ENCODE data around the gene ZNF556.
A peak's percentile ranks its signal among the peaks of the same experiment; 100 is the strongest.
"Not testable (repeated sequence)": the region's sequence is repeated elsewhere in the genome, so short reads cannot be mapped to it uniquely, and the experiment has no call there.

ZNF556 gene

GRCh38 chr19:2854849-2855248, 12.3 kb upstream of the ZNF556 start:
- DNase-seq: no peak

- peak; percentile 70 for DNase-seq
Measured at GRCh38 chr19:2856457-2857050, 10.6 kb upstream of the ZNF556 start.

GRCh38 chr19:2858864-2859263, 8.3 kb upstream of the ZNF556 start:
- no peak for DNase-seq

- DNase-seq: no peak
Measured at GRCh38 chr19:2863816-2864215, 3.3 kb upstream of the ZNF556 start.

- no peak for DNase-seq
Measured at GRCh38 chr19:2865334-2866100, 1.6 kb upstream of the ZNF556 start.

- no peak for DNase-seq
Measured at GRCh38 chr19:2866495-2867024, 575 bp upstream of the ZNF556 start.

GRCh38 chr19:2869618-2870017, 2.5 kb downstream of the ZNF556 start:
- no peak for DNase-seq

GRCh38 chr19:2872175-2872574, 5.0 kb downstream of the ZNF556 start:
- DNase-seq: peak; percentile 12

- no peak for DNase-seq
Measured at GRCh38 chr19:2877398-2878331, 10.5 kb downstream of the ZNF556 start.

GRCh38 chr19:2883686-2884439, 16.7 kb downstream of the ZNF556 start:
- DNase-seq: no peak

GRCh38 chr19:2885736-2886135, 18.6 kb downstream of the ZNF556 start:
- no peak for DNase-seq

GRCh38 chr19:2887391-2887914, 20.3 kb downstream of the ZNF556 start:
- DNase-seq: peak; percentile 12

GRCh38 chr19:2888731-2889224, 21.6 kb downstream of the ZNF556 start:
- DNase-seq: peak; percentile 66

- DNase-seq: not testable (repeated sequence)
Measured at GRCh38 chr19:2890531-2890930, 23.4 kb downstream of the ZNF556 start.

GRCh38 chr19:2896694-2897093, 29.6 kb downstream of the ZNF556 start:
- no peak for DNase-seq

GRCh38 chr19:2900296-2901252, 33.4 kb downstream of the ZNF556 start, which contains the start of gene ZNF57:
Gene ZNF57 (plus strand): TSS chr19:2900928. CDS start chr19:2901046, 118 bp downstream.
- DNase-seq: peak; percentile 95

- no peak for DNase-seq
Measured at GRCh38 chr19:2902590-2903218, 35.6 kb downstream of the ZNF556 start.

GRCh38 chr19:2903326-2903725, 36.2 kb downstream of the ZNF556 start:
- not testable (repeated sequence) for DNase-seq

GRCh38 chr19:2905918-2906519, 38.9 kb downstream of the ZNF556 start:
- DNase-seq: no peak
